GM19463 (cell line): ENCODE measurements around the gene CERS3.

ENCODE experiments used
- ATAC-seq: cut with Tn5 transposase; IDR thresholded peaks from one replicate; pipeline ENCODE4 v1.9.1; 2021; ENCODE audit warnings: mild to moderate bottlenecking, moderate library complexity; ENCODE audit not compliant: unreplicated experiment

Gene CERS3

GRCh38 chr15:100531204-100531603 lies 2.5 kb upstream of the CERS3 start:
- ATAC-seq, result no peak

GRCh38 chr15:100529556-100529955 lies 806 bp upstream of the CERS3 start:
- ATAC-seq, result no peak

- ATAC-seq, result no peak
Observed at GRCh38 chr15:100526027-100526481, 2.7 kb downstream of the CERS3 start.

GRCh38 chr15:100525436-100525835 lies 3.3 kb downstream of the CERS3 start:
- no peak for ATAC-seq

- ATAC-seq, result no peak
Observed at GRCh38 chr15:100524326-100524725, 4.4 kb downstream of the CERS3 start.

GRCh38 chr15:100521907-100522306 lies 6.8 kb downstream of the CERS3 start:
- ATAC-seq, result no peak

- ATAC-seq, result no peak
Observed at GRCh38 chr15:100520132-100520921, 8.4 kb downstream of the CERS3 start.

GRCh38 chr15:100517846-100518245 lies 10.9 kb downstream of the CERS3 start:
- ATAC-seq, result no peak

GRCh38 chr15:100516643-100517512 lies 11.9 kb downstream of the CERS3 start:
- ATAC-seq, result no peak

- no peak for ATAC-seq
Observed at GRCh38 chr15:100515758-100516157, 13.0 kb downstream of the CERS3 start.

GRCh38 chr15:100508641-100509300 lies 20.0 kb downstream of the CERS3 start:
- no peak for ATAC-seq

- no peak for ATAC-seq
Observed at GRCh38 chr15:100502651-100503050, 26.1 kb downstream of the CERS3 start.

GRCh38 chr15:100501117-100501516 lies 27.6 kb downstream of the CERS3 start:
- ATAC-seq, result no peak

- ATAC-seq, result no peak
Observed at GRCh38 chr15:100500226-100500990, 28.3 kb downstream of the CERS3 start.

GRCh38 chr15:100495861-100496260 lies 32.9 kb downstream of the CERS3 start:
- no peak for ATAC-seq

GRCh38 chr15:100493213-100493612 lies 35.5 kb downstream of the CERS3 start:
- ATAC-seq, result no peak

- ATAC-seq, result no peak
Observed at GRCh38 chr15:100484443-100484842, 44.3 kb downstream of the CERS3 start.

GRCh38 chr15:100483370-100483769 lies 45.4 kb downstream of the CERS3 start:
- ATAC-seq, result no peak

- no peak for ATAC-seq
Observed at GRCh38 chr15:100476805-100477204, 51.9 kb downstream of the CERS3 start.

GRCh38 chr15:100472736-100473135 lies 56.0 kb downstream of the CERS3 start:
- ATAC-seq, result no peak

- no peak for ATAC-seq
Observed at GRCh38 chr15:100471933-100472332, 56.8 kb downstream of the CERS3 start.
